ENCODE results near the gene TNFRSF21. TPM values are rescaled to one million over a fixed set of nuclear protein-coding genes. Genes with fewer than 3 reads are reported as not detected.

TNFRSF21 gene
- polyA plus RNA-seq, 1 donor from 2014 or later: 13.0 TPM

- H3K36me3 ChIP-seq (ENCODE audit: insufficient read depth, low read length): peaks cover 5% of the 10 kb centered on the region
- no peak overlapping the region for H3K9ac ChIP-seq (ENCODE audit: low read length)
- H3K4me2 ChIP-seq (ENCODE audit: low read length): no peak overlapping the region
- no peak overlapping the region for H3K4me3 ChIP-seq (ENCODE audit: low read length)
- TF ChIP-seq EP300 (conservative IDR thresholded peaks at IDR 0.05; ENCODE audit: poor library complexity, severe bottlenecking): no peak
- TF ChIP-seq RAD21 (conservative IDR thresholded peaks at IDR 0.05): no peak
- TF ChIP-seq CTCF (IDR thresholded peaks at IDR 0.05; ENCODE audit: poor library complexity, severe bottlenecking): no peak
- TF ChIP-seq POLR2AphosphoS5 (IDR thresholded peaks at IDR 0.05): no peak
- no peak for TF ChIP-seq MXI1 (conservative IDR thresholded peaks at IDR 0.05; ENCODE audit: poor library complexity, severe bottlenecking)
- TF ChIP-seq TAF1 (IDR thresholded peaks at IDR 0.05; ENCODE audit: low read depth): no peak
- TF ChIP-seq REST (IDR thresholded peaks at IDR 0.05; ENCODE audit: borderline replicate concordance): no peak
- TF ChIP-seq EZH2 (IDR thresholded peaks at IDR 0.05; ENCODE audit: borderline replicate concordance, insufficient read depth, low read length, poor library complexity, severe bottlenecking): no peak
- no peak for TF ChIP-seq SMC3 (conservative IDR thresholded peaks at IDR 0.05; ENCODE audit: poor library complexity)
- no peaks in the 10 kb centered on the region for H3K9me2 ChIP-seq (ENCODE audit: insufficient read depth, low read length)
- no peaks in the 10 kb centered on the region for H3F3A ChIP-seq (ENCODE audit: insufficient read depth, low read length, poor library complexity, severe bottlenecking)
- no peak overlapping the region for H2AFZ ChIP-seq (ENCODE audit: low read depth, low read length)
- no peaks in the 10 kb centered on the region for H3K27me3 ChIP-seq (ENCODE audit: insufficient read depth, low read depth, low read length)
- H3K79me2 ChIP-seq (replicated peaks; ENCODE audit: insufficient read depth, low read length): no peaks in the 10 kb centered on the region
- H3K9me3 ChIP-seq (ENCODE audit: low read length): no peaks in the 10 kb centered on the region
- H4K20me1 ChIP-seq (ENCODE audit: insufficient read depth): no peaks in the 10 kb centered on the region
- H3K27ac ChIP-seq (ENCODE audit: low read length): no peak overlapping the region
These were observed 32.0 kb downstream of the TNFRSF21 start for GRCh38 chr6:47277702-47278101.

- Histone ChIP-seq H3K9me3 (ENCODE audit: low read length) (no peaks in the 10 kb centered on the region), H3K9ac (ENCODE audit: low read length) (no peak overlapping the region), H3F3A (ENCODE audit: insufficient read depth, low read length, poor library complexity, severe bottlenecking) (no peaks in the 10 kb centered on the region), H4K20me1 (ENCODE audit: insufficient read depth) (no peaks in the 10 kb centered on the region), H3K36me3 (ENCODE audit: insufficient read depth, low read length) (peaks cover 5% of the 10 kb centered on the region), H3K27me3 (ENCODE audit: insufficient read depth, low read depth, low read length) (no peaks in the 10 kb centered on the region), H3K4me3 (ENCODE audit: low read length) (no peak overlapping the region), H2AFZ (ENCODE audit: low read depth, low read length) (no peak overlapping the region), H3K79me2 (replicated peaks; ENCODE audit: insufficient read depth, low read length) (no peaks in the 10 kb centered on the region), H3K9me2 (ENCODE audit: insufficient read depth, low read length) (no peaks in the 10 kb centered on the region), H3K4me2 (ENCODE audit: low read length) (no peak overlapping the region), H3K27ac (ENCODE audit: low read length) (no peak overlapping the region)
- TF ChIP-seq EP300 (conservative IDR thresholded peaks at IDR 0.05; ENCODE audit: poor library complexity, severe bottlenecking) (no peak), TAF1 (IDR thresholded peaks at IDR 0.05; ENCODE audit: low read depth) (no peak), SMC3 (conservative IDR thresholded peaks at IDR 0.05; ENCODE audit: poor library complexity) (no peak), RAD21 (conservative IDR thresholded peaks at IDR 0.05) (no peak), MXI1 (conservative IDR thresholded peaks at IDR 0.05; ENCODE audit: poor library complexity, severe bottlenecking) (no peak), EZH2 (IDR thresholded peaks at IDR 0.05; ENCODE audit: borderline replicate concordance, insufficient read depth, low read length, poor library complexity, severe bottlenecking) (no peak), REST (IDR thresholded peaks at IDR 0.05; ENCODE audit: borderline replicate concordance) (no peak), CTCF (IDR thresholded peaks at IDR 0.05; ENCODE audit: poor library complexity, severe bottlenecking) (no peak), POLR2AphosphoS5 (IDR thresholded peaks at IDR 0.05) (no peak)
These were observed 33.3 kb downstream of the TNFRSF21 start for GRCh38 chr6:47276377-47276776.

All from neural cell (in vitro differentiated cells).